Vagina (tissue), 2 donors: ENCODE measurements around the gene OTOF. TPM values are rescaled to one million over a fixed set of nuclear protein-coding genes. Genes with fewer than 3 reads are reported as not detected.

ENCODE experiments used
- DNase-seq, 2 donors: peaks; one replicate each; pipeline ENCODE4 v3.0.0-alpha.2; 2017; ENCODE audit errors: extremely low spot score in 2 of 2
- H3K27ac ChIP-seq: fragments of 200-600 bp; sonication (generic); one replicate; pipeline ENCODE4 v1.5.1; 2019
- H3K27me3 ChIP-seq: fragments of 200-600 bp; sonication (generic); one replicate; pipeline ENCODE4 v1.5.1; 2019
- H3K36me3 ChIP-seq, 2 donors: fragments of 200-600 bp; sonication (generic); one replicate each; pipeline ENCODE4 v1.5.1; 2017 to 2019
- H3K4me1 ChIP-seq: fragments of 200-600 bp; sonication (generic); one replicate; pipeline ENCODE4 v1.5.1; 2019
- H3K4me3 ChIP-seq, 2 donors: fragments of 200-600 bp; sonication (generic); 1 replicate in 1 of 2; 2 replicates in 1 of 2; pipeline ENCODE4 v1.5.1; 2016 to 2019
- H3K9me3 ChIP-seq: fragments of 200-600 bp; sonication (generic); one replicate; pipeline ENCODE4 v1.5.1; 2019
- POLR2A ChIP-seq, 2 donors: fragments of 450-650 bp; IDR thresholded peaks; one replicate each; pipeline ENCODE4 v1.6.1; 2017; ENCODE audit warnings: antibody characterized with exemption in 2 of 2, mild to moderate bottlenecking in 2 of 2, moderate library complexity in 2 of 2
- POLR2AphosphoS5 ChIP-seq, 2 donors: sonication (generic); formaldehyde crosslinking; IDR thresholded peaks; one replicate each; pipeline ENCODE4 v1.9.0; 2017; ENCODE audit warnings: antibody characterized with exemption in 2 of 2, mild to moderate bottlenecking in 2 of 2, low read depth in 1 of 2; ENCODE audit not compliant: insufficient read depth in 1 of 2
- intact Hi-C: fragments of 100-400 bp; cut with DNase I; formaldehyde crosslinking; loops from one replicate; pipeline ENCODE4 v1.15.1; 2023
- total RNA-seq: library from RNA; depleted of rRNA; stranded (reverse); fragments of >200 nt; gene quantifications from one replicate; pipeline ENCODE4 v1.2.3, GENCODE V29; 2016
- TF ChIP-seq, protein P1 (sequence below), 3 experiments: fragments of 450-650 bp in 2 of 3; fragments of 200-600 bp in 1 of 3; sonication (generic) in 1 of 3; IDR thresholded peaks; one replicate each; pipeline ENCODE4 v1.5.1; 2017 to 2019; ENCODE audit warnings: antibody characterized with exemption in 3 of 3, mild to moderate bottlenecking in 2 of 3, moderate library complexity in 2 of 3

Gene OTOF
- 0.49 TPM for total RNA-seq

DNA sequence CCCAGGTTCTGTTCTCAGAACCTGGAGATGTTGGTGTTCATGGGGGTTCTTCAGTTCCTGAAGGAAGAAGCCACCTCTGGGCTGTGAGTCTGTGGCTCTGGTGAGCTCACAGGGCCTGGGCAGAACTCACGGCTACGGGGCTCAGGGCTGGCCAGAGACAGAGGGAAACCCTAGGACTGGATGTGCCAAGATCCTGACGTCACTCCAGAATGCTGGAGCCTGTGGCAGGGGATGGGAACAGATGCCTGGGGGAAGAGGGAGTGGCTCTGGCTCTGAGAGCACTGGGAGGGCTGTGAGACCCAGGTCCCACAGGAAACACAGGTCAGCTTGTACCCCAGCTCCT is at the start of gene OTOF:
Gene OTOF (minus strand): TSS at position 214 of the 343 bp plus-strand sequence.
- H3K36me3 ChIP-seq, result no peaks in the 10 kb centered on the region
- no peaks in the 10 kb centered on the region for H3K9me3 ChIP-seq
- DNase-seq, result no peak
- H3K4me3 ChIP-seq, result no peak within 1 kb of the TSS
- intact Hi-C loops, result no loop called here
- TF ChIP-seq, protein P1, sequence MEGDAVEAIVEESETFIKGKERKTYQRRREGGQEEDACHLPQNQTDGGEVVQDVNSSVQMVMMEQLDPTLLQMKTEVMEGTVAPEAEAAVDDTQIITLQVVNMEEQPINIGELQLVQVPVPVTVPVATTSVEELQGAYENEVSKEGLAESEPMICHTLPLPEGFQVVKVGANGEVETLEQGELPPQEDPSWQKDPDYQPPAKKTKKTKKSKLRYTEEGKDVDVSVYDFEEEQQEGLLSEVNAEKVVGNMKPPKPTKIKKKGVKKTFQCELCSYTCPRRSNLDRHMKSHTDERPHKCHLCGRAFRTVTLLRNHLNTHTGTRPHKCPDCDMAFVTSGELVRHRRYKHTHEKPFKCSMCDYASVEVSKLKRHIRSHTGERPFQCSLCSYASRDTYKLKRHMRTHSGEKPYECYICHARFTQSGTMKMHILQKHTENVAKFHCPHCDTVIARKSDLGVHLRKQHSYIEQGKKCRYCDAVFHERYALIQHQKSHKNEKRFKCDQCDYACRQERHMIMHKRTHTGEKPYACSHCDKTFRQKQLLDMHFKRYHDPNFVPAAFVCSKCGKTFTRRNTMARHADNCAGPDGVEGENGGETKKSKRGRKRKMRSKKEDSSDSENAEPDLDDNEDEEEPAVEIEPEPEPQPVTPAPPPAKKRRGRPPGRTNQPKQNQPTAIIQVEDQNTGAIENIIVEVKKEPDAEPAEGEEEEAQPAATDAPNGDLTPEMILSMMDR (IDR thresholded peaks at IDR 0.05), result no peak
- TF ChIP-seq POLR2AphosphoS5 (IDR thresholded peaks at IDR 0.05; ENCODE audit: insufficient read depth in 1 of 2, low read depth in 1 of 2) (no peak), POLR2A (IDR thresholded peaks at IDR 0.05) (no peak)
- H3K4me1 ChIP-seq, result peaks cover 7% of the 10 kb centered on the region
- H3K27ac ChIP-seq, result no peak within 1 kb of the TSS
- H3K27me3 ChIP-seq, result no peaks in the 10 kb centered on the region

DNA sequence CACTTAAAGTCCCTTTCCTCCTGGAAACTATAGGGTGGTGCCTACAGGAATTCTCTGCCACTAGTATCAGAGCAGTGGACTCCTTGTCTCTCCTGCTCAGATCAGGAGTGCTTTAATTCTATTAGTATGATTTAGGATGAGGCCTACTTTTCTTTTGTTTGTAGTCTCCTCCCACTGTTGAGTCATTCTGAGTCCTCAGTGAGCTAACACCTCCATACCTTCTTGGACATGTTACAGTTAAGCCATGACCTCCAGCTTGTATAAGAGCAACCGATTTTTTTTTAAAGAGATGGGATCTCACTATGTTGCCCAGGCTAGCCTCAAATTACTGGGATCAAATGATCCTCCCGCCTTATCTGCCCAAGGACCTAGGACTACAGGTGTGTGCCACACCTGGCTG is 48.7 kb upstream of the OTOF start:
- no peaks in the 10 kb centered on the region for H3K36me3 ChIP-seq
- no peak for DNase-seq
- H3K27ac ChIP-seq, result no peak overlapping the region
- no peak overlapping the region for H3K4me3 ChIP-seq
- H3K9me3 ChIP-seq, result no peaks in the 10 kb centered on the region
- H3K4me1 ChIP-seq, result no peaks in the 10 kb centered on the region
- intact Hi-C loops, result no loop called here
- no peaks in the 10 kb centered on the region for H3K27me3 ChIP-seq
- TF ChIP-seq POLR2AphosphoS5 (IDR thresholded peaks at IDR 0.05; ENCODE audit: insufficient read depth in 1 of 2, low read depth in 1 of 2), result no peak

DNA sequence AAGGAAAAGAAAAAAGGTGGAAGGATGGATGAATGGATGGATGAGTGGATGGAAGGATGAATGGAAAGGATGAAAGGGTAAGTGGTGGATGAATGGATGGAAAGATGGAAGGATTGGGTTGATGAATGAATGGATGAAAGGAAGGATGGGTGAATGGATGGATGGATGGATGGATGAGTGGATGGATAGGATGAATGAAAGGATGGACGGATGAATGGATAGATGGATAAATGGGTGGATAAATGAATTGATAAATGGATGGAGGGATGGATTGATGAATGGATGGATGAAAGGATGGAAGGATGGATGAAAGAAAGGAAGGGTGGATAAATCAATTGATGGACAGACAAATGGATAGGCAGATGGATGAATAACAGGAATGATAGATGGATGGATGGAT is 48.2 kb upstream of the OTOF start:
- Histone ChIP-seq H3K36me3 (no peaks in the 10 kb centered on the region), H3K4me3 (no peak overlapping the region), H3K27me3 (no peaks in the 10 kb centered on the region), H3K27ac (no peak overlapping the region), H3K4me1 (no peaks in the 10 kb centered on the region), H3K9me3 (no peaks in the 10 kb centered on the region)
- no peak for DNase-seq
- TF ChIP-seq POLR2A (IDR thresholded peaks at IDR 0.05), result no peak
- no peak for TF ChIP-seq POLR2AphosphoS5 (IDR thresholded peaks at IDR 0.05; ENCODE audit: insufficient read depth in 1 of 2, low read depth in 1 of 2)
- TF ChIP-seq, protein P1 (IDR thresholded peaks at IDR 0.05), result no peak
- intact Hi-C loops, result no loop called here

DNA sequence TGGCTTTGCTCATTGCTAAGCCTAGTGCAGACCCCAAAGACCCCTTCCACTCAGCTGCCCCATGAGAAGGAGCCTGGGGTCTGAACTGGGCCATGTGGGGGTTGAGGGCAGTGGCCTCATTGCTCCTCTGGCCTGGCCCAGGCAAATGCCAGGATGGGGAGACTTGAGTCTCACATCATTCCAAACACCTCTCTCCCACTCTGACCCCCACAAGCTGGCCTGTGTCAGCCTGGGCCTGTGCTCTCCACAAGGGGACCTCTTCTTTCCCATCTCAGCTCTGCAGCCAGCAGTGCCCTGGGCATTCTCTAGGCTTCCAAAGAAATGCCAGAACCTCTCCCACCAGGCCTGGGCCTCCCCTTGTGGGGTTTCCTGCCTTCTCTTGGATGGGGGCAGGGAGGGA is 45.8 kb upstream of the OTOF start:
- no peak overlapping the region for H3K4me3 ChIP-seq
- intact Hi-C loops, result no loop called here
- no peak for DNase-seq
- no peaks in the 10 kb centered on the region for H3K9me3 ChIP-seq
- H3K27me3 ChIP-seq, result no peaks in the 10 kb centered on the region
- H3K27ac ChIP-seq, result no peak overlapping the region
- no peaks in the 10 kb centered on the region for H3K36me3 ChIP-seq
- TF ChIP-seq, protein P1 (IDR thresholded peaks at IDR 0.05), result no peak
- TF ChIP-seq POLR2A (IDR thresholded peaks at IDR 0.05), result no peak
- no peak for TF ChIP-seq POLR2AphosphoS5 (IDR thresholded peaks at IDR 0.05; ENCODE audit: insufficient read depth in 1 of 2, low read depth in 1 of 2)
- no peaks in the 10 kb centered on the region for H3K4me1 ChIP-seq

DNA sequence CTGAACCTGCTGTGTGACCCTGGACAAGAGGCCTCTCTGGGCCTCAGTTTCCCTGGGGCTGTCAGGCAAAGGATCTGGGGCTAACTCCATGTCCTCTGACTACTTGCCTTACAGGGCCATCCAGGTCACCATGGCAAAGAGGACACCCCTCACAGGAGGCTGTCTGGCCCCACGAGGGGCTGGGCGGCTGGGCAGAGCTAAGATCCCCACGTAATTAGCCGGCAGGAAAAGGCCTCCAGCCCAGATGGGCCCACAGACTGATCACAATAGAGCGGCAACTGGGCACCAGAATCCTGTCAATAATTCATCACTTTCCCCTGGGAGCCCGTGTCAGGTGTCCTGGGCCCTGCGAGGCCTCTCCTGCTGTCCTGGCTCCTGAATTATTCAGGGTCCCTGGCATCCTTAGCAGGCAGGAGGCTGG is 44.8 kb upstream of the OTOF start:
- DNase-seq, result no peak
- H3K27me3 ChIP-seq, result no peaks in the 10 kb centered on the region
- H3K9me3 ChIP-seq, result no peaks in the 10 kb centered on the region
- no peak for TF ChIP-seq POLR2A (IDR thresholded peaks at IDR 0.05)
- TF ChIP-seq POLR2AphosphoS5 (IDR thresholded peaks at IDR 0.05; ENCODE audit: insufficient read depth in 1 of 2, low read depth in 1 of 2), result no peak
- TF ChIP-seq, protein P1 (IDR thresholded peaks at IDR 0.05), result no peak
- no peak overlapping the region for H3K4me3 ChIP-seq
- H3K4me1 ChIP-seq, result no peaks in the 10 kb centered on the region
- H3K36me3 ChIP-seq, result no peaks in the 10 kb centered on the region
- H3K27ac ChIP-seq, result no peak overlapping the region
- intact Hi-C loops, result no loop called here

DNA sequence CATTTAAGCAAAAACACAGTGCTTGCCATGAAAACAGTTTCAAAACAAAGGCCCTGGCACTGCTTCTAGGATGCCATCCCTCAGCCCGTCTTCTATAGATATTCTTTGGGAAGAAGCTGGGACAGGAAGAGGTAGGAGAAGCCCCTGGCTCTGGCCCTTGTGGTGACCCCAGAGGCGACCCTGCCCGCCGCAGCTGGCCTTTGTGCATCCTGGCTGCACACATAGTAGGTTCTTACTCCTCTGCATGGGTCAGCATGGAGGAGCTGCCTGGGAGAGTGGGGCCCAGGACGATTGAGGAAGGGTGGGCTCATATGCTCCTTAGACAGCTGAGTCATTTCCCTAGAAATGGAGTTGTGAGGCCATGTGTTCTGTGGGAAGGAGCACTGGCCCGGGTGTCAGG is 44.4 kb upstream of the OTOF start:
- no peaks in the 10 kb centered on the region for H3K27me3 ChIP-seq
- H3K9me3 ChIP-seq, result no peaks in the 10 kb centered on the region
- no peaks in the 10 kb centered on the region for H3K36me3 ChIP-seq
- no peak overlapping the region for H3K4me3 ChIP-seq
- no peaks in the 10 kb centered on the region for H3K4me1 ChIP-seq
- no peak for DNase-seq
- no peak overlapping the region for H3K27ac ChIP-seq
- TF ChIP-seq, protein P1 (IDR thresholded peaks at IDR 0.05), result no peak
- TF ChIP-seq POLR2A (IDR thresholded peaks at IDR 0.05) (no peak), POLR2AphosphoS5 (IDR thresholded peaks at IDR 0.05; ENCODE audit: insufficient read depth in 1 of 2, low read depth in 1 of 2) (no peak)
- intact Hi-C loops, result no loop called here
